GM12874 (cell line): Measurements from ENCODE around the gene CCNF.

Experiments used
- CTCF ChIP-seq: IDR thresholded peaks from 2 replicates; pipeline ENCODE4 v1.5.1; 2011; ENCODE audit warnings: low read depth, mild to moderate bottlenecking, control low read depth, low read length, moderate library complexity; ENCODE audit not compliant: insufficient read depth

CCNF gene

GRCh38 chr16:2468233-2468724 is 39.0 kb downstream of the CCNF start:
- TF ChIP-seq CTCF: no peak

- no peak for TF ChIP-seq CTCF
Measured at GRCh38 chr16:2468725-2469398, 39.6 kb downstream of the CCNF start.

GRCh38 chr16:2469399-2470233 is 40.4 kb downstream of the CCNF start:
- TF ChIP-seq CTCF: no peak

- TF ChIP-seq CTCF: no peak
Measured at GRCh38 chr16:2470234-2470601, 41.0 kb downstream of the CCNF start.

- TF ChIP-seq CTCF: no peak
Measured at GRCh38 chr16:2470603-2471015, 41.4 kb downstream of the CCNF start.

GRCh38 chr16:2471016-2471652 is 41.9 kb downstream of the CCNF start, which contains the start of gene NTN3:
NTN3 (plus strand) TSS chr16:2471297; CDS start chr16:2471702, 405 bp downstream.
- TF ChIP-seq CTCF: no peak
